ENCODE measurements around the gene PSMD9. TPM values are rescaled to one million over a fixed set of nuclear protein-coding genes. Genes with fewer than 3 reads are reported as not detected.
"Not testable (repeated sequence)": the region's sequence is repeated elsewhere in the genome, so short reads cannot be mapped to it uniquely, and the experiment has no call there.

PSMD9 gene
- total RNA-seq, 3 donors from 2014 or later = 97.7 to 106 (median 103) TPM

- ATAC-seq (no peak), DNase-seq (no peak)
- no peaks in the 10 kb centered on the region for H3K36me3 Mint-ChIP-seq (ENCODE audit: insufficient read depth)
- H3K9me3 Mint-ChIP-seq = no peaks in the 10 kb centered on the region
- no peaks in the 10 kb centered on the region for H3K27me3 Mint-ChIP-seq (ENCODE audit: low read depth)
- no peaks in the 10 kb centered on the region for H3K4me1 Mint-ChIP-seq (ENCODE audit: low read depth)
- H3K4me3 Mint-ChIP-seq = no peak overlapping the region
These were observed 36.7 kb downstream of the PSMD9 start for GRCh38 chr12:121925358-121925695.

GRCh38 chr12:121926874-121927706 is 38.5 kb downstream of the PSMD9 start:
- Mint-ChIP-seq H3K36me3 (ENCODE audit: insufficient read depth) (no peaks in the 10 kb centered on the region), H3K4me1 (ENCODE audit: low read depth) (no peaks in the 10 kb centered on the region), H3K9me3 (no peaks in the 10 kb centered on the region), H3K4me3 (no peak overlapping the region), H3K27me3 (ENCODE audit: low read depth) (peaks cover 2% of the 10 kb centered on the region)
- ATAC-seq (no peak), DNase-seq (no peak)

- H3K36me3 Mint-ChIP-seq (ENCODE audit: insufficient read depth) = no peaks in the 10 kb centered on the region
- ATAC-seq (no peak), DNase-seq (no peak)
- no peak overlapping the region for H3K4me3 Mint-ChIP-seq
- no peaks in the 10 kb centered on the region for H3K9me3 Mint-ChIP-seq
- no peaks in the 10 kb centered on the region for H3K4me1 Mint-ChIP-seq (ENCODE audit: low read depth)
- H3K27me3 Mint-ChIP-seq (ENCODE audit: low read depth) = peaks cover 2% of the 10 kb centered on the region
These were observed 39.2 kb downstream of the PSMD9 start for GRCh38 chr12:121927813-121928212.

- not testable (repeated sequence) for DNase-seq; H3K4me3 Mint-ChIP-seq; H3K4me1 Mint-ChIP-seq (ENCODE audit: low read depth); H3K36me3 Mint-ChIP-seq (ENCODE audit: insufficient read depth); H3K9me3 Mint-ChIP-seq; ATAC-seq; H3K27me3 Mint-ChIP-seq (ENCODE audit: low read depth)
These were observed 41.0 kb downstream of the PSMD9 start for GRCh38 chr12:121929545-121929944.

GRCh38 chr12:121930862-121931261 is 42.3 kb downstream of the PSMD9 start:
- Mint-ChIP-seq H3K36me3 (ENCODE audit: insufficient read depth) (peaks cover 2% of the 10 kb centered on the region), H3K4me1 (ENCODE audit: low read depth) (no peaks in the 10 kb centered on the region)

GRCh38 chr12:121932176-121932536 is 43.6 kb downstream of the PSMD9 start:
- ATAC-seq = no peak
- Mint-ChIP-seq H3K4me3 (no peak overlapping the region), H3K36me3 (ENCODE audit: insufficient read depth) (peaks cover 2% of the 10 kb centered on the region), H3K4me1 (ENCODE audit: low read depth) (no peaks in the 10 kb centered on the region), H3K9me3 (no peaks in the 10 kb centered on the region), H3K27me3 (ENCODE audit: low read depth) (peaks cover 2% of the 10 kb centered on the region)
- no peak for DNase-seq

More at GRCh38 chr12:121930862-121931261, 42.3 kb downstream of the PSMD9 start:
- H3K27me3 Mint-ChIP-seq (ENCODE audit: low read depth) = peaks cover 2% of the 10 kb centered on the region
- H3K4me3 Mint-ChIP-seq = no peak overlapping the region
- ATAC-seq = no peak
- H3K9me3 Mint-ChIP-seq = no peaks in the 10 kb centered on the region
- DNase-seq = no peak

GRCh38 chr12:121932914-121933521 is 44.4 kb downstream of the PSMD9 start:
- H3K36me3 Mint-ChIP-seq (ENCODE audit: insufficient read depth) = peaks cover 2% of the 10 kb centered on the region
- DNase-seq = no peak
- peaks cover 2% of the 10 kb centered on the region for H3K27me3 Mint-ChIP-seq (ENCODE audit: low read depth)
- no peaks in the 10 kb centered on the region for H3K9me3 Mint-ChIP-seq
- no peak overlapping the region for H3K4me3 Mint-ChIP-seq
- H3K4me1 Mint-ChIP-seq (ENCODE audit: low read depth) = peaks cover 1% of the 10 kb centered on the region
- ATAC-seq = no peak

- peaks cover 2% of the 10 kb centered on the region for H3K27me3 Mint-ChIP-seq (ENCODE audit: low read depth)
- H3K4me1 Mint-ChIP-seq (ENCODE audit: low read depth) = peaks cover 1% of the 10 kb centered on the region
- H3K36me3 Mint-ChIP-seq (ENCODE audit: insufficient read depth) = peaks cover 2% of the 10 kb centered on the region
- no peak overlapping the region for H3K4me3 Mint-ChIP-seq
- DNase-seq (no peak), ATAC-seq (no peak)
- no peaks in the 10 kb centered on the region for H3K9me3 Mint-ChIP-seq
These were observed 45.1 kb downstream of the PSMD9 start for GRCh38 chr12:121933522-121934308.

GRCh38 chr12:121934309-121934664 is 45.7 kb downstream of the PSMD9 start:
- DNase-seq (no peak), ATAC-seq (no peak)
- Mint-ChIP-seq H3K36me3 (ENCODE audit: insufficient read depth) (peaks cover 2% of the 10 kb centered on the region), H3K9me3 (no peaks in the 10 kb centered on the region), H3K27me3 (ENCODE audit: low read depth) (peaks cover 2% of the 10 kb centered on the region), H3K4me3 (no peak overlapping the region), H3K4me1 (ENCODE audit: low read depth) (peaks cover 1% of the 10 kb centered on the region)

- Mint-ChIP-seq H3K36me3 (ENCODE audit: insufficient read depth) (peaks cover 2% of the 10 kb centered on the region), H3K27me3 (ENCODE audit: low read depth) (no peaks in the 10 kb centered on the region), H3K4me1 (ENCODE audit: low read depth) (peaks cover 1% of the 10 kb centered on the region), H3K4me3 (no peak overlapping the region), H3K9me3 (no peaks in the 10 kb centered on the region)
- DNase-seq (no peak), ATAC-seq (no peak)
These were observed 49.1 kb downstream of the PSMD9 start for GRCh38 chr12:121937654-121938053.

GRCh38 chr12:121939186-121939585 is 50.6 kb downstream of the PSMD9 start:
- Mint-ChIP-seq H3K36me3 (ENCODE audit: insufficient read depth) (peaks cover 2% of the 10 kb centered on the region), H3K4me3 (no peak overlapping the region), H3K4me1 (ENCODE audit: low read depth) (peaks cover 1% of the 10 kb centered on the region), H3K9me3 (no peaks in the 10 kb centered on the region), H3K27me3 (ENCODE audit: low read depth) (no peaks in the 10 kb centered on the region)
- DNase-seq (no peak), ATAC-seq (no peak)

GRCh38 chr12:121939992-121940766 is 51.6 kb downstream of the PSMD9 start:
- H3K36me3 Mint-ChIP-seq (ENCODE audit: insufficient read depth) = no peaks in the 10 kb centered on the region
- ATAC-seq (no peak), DNase-seq (no peak)
- H3K27me3 Mint-ChIP-seq (ENCODE audit: low read depth) = no peaks in the 10 kb centered on the region
- H3K9me3 Mint-ChIP-seq = no peaks in the 10 kb centered on the region
- no peak overlapping the region for H3K4me3 Mint-ChIP-seq
- peaks cover 1% of the 10 kb centered on the region for H3K4me1 Mint-ChIP-seq (ENCODE audit: low read depth)

- DNase-seq (no peak), ATAC-seq (no peak)
- H3K27me3 Mint-ChIP-seq (ENCODE audit: low read depth) = no peaks in the 10 kb centered on the region
- H3K9me3 Mint-ChIP-seq = no peaks in the 10 kb centered on the region
- H3K4me1 Mint-ChIP-seq (ENCODE audit: low read depth) = peaks cover 1% of the 10 kb centered on the region
- no peak overlapping the region for H3K4me3 Mint-ChIP-seq
- H3K36me3 Mint-ChIP-seq (ENCODE audit: insufficient read depth) = no peaks in the 10 kb centered on the region
These were observed 53.6 kb downstream of the PSMD9 start for GRCh38 chr12:121942145-121942718.

GRCh38 chr12:121943926-121944325 is 55.3 kb downstream of the PSMD9 start:
- no peaks in the 10 kb centered on the region for H3K9me3 Mint-ChIP-seq

More at GRCh38 chr12:121943926-121944325, 55.3 kb downstream of the PSMD9 start:
- no peaks in the 10 kb centered on the region for H3K4me1 Mint-ChIP-seq (ENCODE audit: low read depth)
- H3K36me3 Mint-ChIP-seq (ENCODE audit: insufficient read depth) = no peaks in the 10 kb centered on the region
- no peak for DNase-seq
- no peak overlapping the region for H3K4me3 Mint-ChIP-seq
- ATAC-seq = no peak
- H3K27me3 Mint-ChIP-seq (ENCODE audit: low read depth) = no peaks in the 10 kb centered on the region
